GM18526 (cell line): Measurements from ENCODE around the gene AFMID.

ENCODE experiments used
- POLR2A ChIP-seq: IDR thresholded peaks from 3 replicates; pipeline ENCODE4 v1.6.1; 2011; ENCODE audit not compliant: insufficient read length; ENCODE audit errors: extremely low read depth

AFMID gene

DNA sequence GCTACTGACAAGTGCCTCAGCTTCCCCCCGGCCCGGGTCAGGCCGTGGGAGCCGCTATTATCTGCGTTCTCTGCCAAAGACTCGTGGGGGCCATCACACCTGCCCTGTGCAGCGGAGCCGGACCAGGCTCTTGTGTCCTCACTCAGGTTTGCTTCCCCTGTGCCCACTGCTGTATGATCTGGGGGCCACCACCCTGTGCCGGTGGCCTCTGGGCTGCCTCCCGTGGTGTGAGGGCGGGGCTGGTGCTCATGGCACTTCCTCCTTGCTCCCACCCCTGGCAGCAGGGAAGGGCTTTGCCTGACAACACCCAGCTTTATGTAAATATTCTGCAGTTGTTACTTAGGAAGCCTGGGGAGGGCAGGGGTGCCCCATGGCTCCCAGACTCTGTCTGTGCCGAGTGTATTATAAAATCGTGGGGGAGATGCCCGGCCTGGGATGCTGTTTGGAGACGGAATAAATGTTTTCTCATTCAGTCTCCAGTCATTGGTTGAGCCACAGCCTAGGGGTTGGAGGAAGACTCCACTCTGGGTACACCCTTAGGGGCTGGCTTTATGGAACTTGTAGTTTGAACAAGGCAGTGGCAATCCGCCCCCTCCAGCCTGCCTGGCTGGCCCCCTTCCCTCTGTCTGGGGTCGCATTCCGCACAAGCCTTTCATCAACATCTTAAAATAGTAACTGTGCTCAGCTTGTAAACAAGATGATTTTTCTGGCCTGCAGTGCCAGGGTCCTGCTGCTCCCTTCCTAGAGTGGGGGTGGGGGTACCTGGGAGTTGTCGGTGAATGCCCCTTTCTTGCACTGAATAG lies 14.7 kb upstream of the AFMID start:
- TF ChIP-seq POLR2A = peak; percentile 18

GRCh38 chr17:78173097-78173715 lies 14.0 kb upstream of the AFMID start:
- peak; percentile 14 for TF ChIP-seq POLR2A

DNA sequence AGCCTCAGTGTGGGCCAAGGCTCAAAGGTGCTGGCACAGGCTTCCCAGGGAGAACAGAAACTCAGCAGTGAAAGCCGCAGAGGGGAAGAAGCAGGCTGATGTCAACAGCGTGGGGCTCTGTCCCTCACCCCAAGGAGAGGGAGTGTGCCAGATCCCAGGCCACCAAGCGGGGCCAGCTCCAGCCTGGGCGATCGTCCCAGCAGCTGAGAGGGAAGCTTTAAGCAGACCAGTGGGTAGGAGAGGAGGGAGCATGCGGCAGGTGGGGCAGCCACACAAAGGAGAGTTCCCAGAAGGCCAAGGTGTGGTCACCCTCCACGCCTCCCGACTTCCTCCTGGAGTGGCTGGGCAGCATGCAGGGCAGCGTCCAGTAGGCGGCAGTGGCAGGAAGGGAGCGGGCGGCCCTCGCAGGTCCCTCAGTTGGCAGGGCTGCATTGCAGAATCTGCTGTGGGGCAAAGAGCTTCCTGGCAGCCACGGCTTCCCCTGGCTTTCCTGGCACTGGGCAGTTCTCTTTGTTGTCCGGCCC lies 12.8 kb upstream of the AFMID start:
- TF ChIP-seq POLR2A = peak; percentile 55

DNA sequence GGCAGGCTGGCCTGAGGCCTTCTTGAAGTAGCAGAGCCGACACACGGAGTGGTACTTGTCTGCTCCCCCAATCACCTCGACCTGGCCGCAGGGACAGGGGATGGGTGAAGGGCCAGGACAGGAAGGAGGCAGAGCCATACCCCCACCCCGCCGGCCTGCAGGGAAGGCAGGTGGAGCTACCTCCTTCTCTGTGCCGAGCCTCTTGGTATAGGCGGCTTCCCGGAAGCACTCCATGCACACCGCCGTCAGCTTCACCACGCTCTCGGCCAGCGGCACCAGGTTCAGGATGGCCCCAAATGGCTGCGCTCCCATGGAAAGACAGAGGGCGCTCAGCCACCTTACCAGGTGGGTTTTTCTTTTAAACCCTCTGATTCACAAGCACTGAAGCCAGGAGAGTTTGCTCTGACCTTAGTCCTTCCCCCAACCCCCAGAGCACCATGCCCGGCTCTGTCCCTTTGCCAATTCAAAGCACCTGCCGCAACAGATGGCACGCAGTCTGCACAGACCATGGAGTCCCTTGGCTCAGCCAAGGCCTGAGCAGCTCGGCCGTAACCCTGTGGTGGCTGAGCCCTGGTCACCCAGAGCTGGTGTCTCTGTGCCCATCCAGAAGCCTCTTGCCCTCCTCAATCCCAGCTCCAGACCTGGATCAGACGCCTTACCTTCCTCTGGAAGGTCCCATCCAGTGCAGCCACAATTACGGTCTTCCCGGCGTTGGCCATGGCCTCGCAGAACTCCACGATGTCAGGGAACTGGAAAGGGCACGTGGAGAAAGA lies 12.1 kb upstream of the AFMID start:
- TF ChIP-seq POLR2A = peak; percentile 20

- peak; percentile 7 for TF ChIP-seq POLR2A
Measured at GRCh38 chr17:78175643-78175981, 11.6 kb upstream of the AFMID start.

GRCh38 chr17:78176548-78177025 lies 10.6 kb upstream of the AFMID start:
- TF ChIP-seq POLR2A = peak; percentile 49

DNA sequence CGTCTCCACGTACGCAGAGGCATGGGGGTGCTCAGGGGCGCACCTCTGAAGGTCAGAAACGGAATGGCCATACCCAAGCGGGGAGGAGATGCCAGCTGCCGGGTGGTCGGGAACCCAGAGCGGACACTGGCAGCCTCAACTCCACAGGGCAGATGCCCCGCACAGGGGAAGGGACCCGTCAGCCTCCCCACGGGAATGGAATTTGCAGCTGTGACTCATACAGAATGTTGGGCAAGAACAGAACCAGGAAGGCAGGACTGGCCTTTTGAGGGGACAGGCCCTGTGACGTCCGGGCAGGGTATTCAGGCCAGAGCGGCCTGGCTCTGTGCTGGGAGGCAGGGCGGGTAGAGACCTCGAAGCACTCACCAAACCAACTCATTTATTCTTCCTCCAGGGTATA lies 7.8 kb upstream of the AFMID start:
- no peak for TF ChIP-seq POLR2A

- TF ChIP-seq POLR2A = no peak
Measured at GRCh38 chr17:78180083-78180482, 7.1 kb upstream of the AFMID start.

GRCh38 chr17:78180508-78180907 lies 6.7 kb upstream of the AFMID start:
- TF ChIP-seq POLR2A = no peak

DNA sequence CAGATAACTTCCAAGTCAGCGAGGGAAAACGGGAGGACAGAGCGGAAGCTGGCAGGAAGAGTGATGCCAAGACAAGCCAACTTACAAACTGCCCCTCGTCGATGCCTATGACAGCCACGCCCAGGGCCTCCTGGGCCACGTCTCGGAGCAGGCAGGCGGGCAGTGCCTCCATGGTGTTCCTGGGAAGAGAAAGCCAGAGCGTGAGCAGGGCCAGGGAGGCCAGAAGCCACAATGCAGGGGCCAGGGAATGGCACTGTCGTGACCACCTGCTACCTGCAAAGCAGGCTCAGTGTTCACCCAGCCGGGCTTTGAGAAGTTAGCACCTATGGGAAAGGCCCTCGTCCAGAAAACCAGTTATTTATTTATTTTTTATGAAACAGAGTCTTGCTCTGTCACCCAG lies 4.7 kb upstream of the AFMID start:
- no peak for TF ChIP-seq POLR2A

DNA sequence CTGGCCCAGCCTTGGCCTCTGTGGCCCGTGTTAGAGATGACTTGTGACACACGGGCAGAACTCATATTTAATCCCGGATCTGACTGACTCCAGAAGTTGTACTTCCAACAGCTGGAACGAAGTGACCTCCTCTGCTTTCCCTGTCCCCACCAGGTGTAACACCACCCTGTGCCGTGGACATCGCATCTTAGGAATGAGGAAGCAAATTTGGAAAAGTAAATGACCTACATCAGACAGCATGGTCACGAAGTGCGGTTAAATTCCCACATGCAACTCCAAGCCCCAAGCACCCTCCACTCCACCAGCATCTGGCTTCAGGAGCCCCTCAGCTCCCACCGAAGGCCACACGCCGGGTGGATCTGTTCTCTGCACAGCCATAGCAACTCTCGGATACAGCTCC lies 3.2 kb upstream of the AFMID start:
- no peak for TF ChIP-seq POLR2A

GRCh38 chr17:78184351-78184750 lies 2.8 kb upstream of the AFMID start:
- no peak for TF ChIP-seq POLR2A

DNA sequence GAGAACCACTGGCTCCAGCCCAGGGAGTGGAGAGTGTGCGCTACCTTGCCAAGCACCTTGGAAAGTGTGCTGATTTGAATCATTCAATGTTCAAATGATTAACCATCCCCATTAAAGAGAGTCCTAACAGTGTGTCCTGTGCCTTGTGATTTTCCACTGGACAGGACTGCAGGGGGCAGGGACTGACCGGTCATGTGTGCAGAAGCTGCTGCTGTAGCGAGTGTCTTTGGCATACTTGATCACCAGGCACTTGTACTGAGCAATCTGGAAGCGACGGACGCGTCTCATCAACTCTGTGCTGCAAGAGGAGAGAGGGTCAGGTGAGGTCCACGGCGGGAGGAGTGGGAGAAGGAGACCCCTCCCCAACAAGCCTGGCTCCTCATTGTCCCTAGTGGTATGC lies 2.3 kb upstream of the AFMID start:
- no peak for TF ChIP-seq POLR2A

- TF ChIP-seq POLR2A = no peak
Measured at GRCh38 chr17:78185981-78186691, 1.0 kb upstream of the AFMID start.

DNA sequence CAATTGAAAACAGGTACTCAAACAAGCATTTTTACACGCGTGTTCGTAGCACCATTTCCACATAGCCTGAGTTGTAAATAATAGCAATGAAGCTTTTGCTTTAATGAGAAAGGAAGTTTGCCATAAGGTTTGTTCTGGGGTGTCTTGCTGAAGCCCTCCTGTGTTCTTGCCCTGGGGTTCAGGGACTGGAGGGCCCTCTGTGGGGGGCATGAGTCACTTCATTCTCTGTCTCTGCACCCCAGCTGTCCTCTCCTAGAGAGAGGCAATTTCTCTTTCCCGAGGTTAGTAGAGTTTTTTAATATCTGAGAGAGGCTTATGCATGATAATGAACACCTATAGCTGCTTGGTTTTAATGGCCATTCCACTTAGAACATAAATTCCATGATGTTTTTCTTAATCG lies 9.6 kb downstream of the AFMID start:
- no peak for TF ChIP-seq POLR2A

DNA sequence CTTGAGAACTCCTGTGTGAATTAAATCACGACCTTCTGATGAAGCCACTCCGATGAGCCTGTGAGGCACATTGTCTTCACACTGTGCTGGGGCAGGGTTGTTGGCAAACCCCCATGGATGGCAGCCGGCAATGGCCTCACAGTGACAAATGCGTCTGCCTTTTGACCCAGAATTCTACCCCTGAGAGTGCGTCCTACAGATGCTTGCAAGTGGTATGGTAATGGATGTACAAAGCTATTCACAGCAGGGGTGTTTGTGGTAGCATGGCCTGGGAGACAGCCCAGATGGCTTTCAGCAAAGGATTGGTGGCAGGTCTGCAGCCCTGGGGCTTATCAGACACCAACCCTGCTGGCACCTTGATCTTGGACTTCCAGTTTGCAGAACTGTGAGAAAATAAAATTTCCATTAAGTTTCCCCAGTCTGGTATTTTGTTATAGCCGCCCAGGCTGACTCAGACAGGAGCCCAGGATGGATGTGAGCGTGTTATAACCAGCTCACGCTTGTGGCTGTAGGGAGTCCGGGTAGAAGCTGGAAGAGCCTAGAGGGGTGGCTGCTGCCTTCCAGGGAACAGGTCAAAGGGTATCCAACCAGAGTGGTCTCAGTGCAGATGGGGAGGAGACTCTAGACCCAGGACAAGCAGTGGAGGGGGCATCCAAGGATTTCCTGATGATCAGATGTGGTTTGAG lies 10.1 kb downstream of the AFMID start:
- TF ChIP-seq POLR2A = no peak
